Activated B cell treated with CpG ODN at 0.5 μM for 24 hours (primary cell): Measurements from ENCODE around the gene BMAL1. TPM values are rescaled to one million over a fixed set of nuclear protein-coding genes. Genes with fewer than 3 reads are reported as not detected.

Experiments used
- ATAC-seq: fragments of 200-7000 bp; cut with Tn5 transposase; one replicate; pipeline ENCODE4 v1.10.0; 2021; ENCODE audit warnings: low read depth, mild to moderate bottlenecking, moderate library complexity
- CTCF ChIA-PET: fragments of 350-600 bp; sonication (Branson Sonifier 250); formaldehyde crosslinking; loops from one replicate; lab custom pipeline; 2021; ENCODE audit warnings: antibody characterized with exemption; lab: Charles Lee
- POLR2A ChIA-PET: fragments of 350-600 bp; sonication (Branson Sonifier 250); formaldehyde crosslinking; loops from one replicate; lab custom pipeline; 2021; ENCODE audit warnings: antibody characterized with exemption; lab: Charles Lee
- DNase-seq: peaks from one replicate; pipeline ENCODE4 v3.0.0; 2022
- H3K27ac Mint-ChIP-seq: one replicate; pipeline ENCODE4 v1.8.0; 2020; ENCODE audit warnings: mixed read lengths
- H3K27me3 Mint-ChIP-seq: one replicate; pipeline ENCODE4 v1.8.0; 2021; ENCODE audit warnings: mixed read lengths
- H3K36me3 Mint-ChIP-seq: one replicate; pipeline ENCODE4 v1.8.0; 2021; ENCODE audit warnings: low read depth, mixed read lengths
- H3K4me1 Mint-ChIP-seq: one replicate; pipeline ENCODE4 v1.8.0; 2021; ENCODE audit warnings: mixed read lengths
- H3K4me3 Mint-ChIP-seq: one replicate; pipeline ENCODE4 v1.8.0; 2020; ENCODE audit warnings: mild to moderate bottlenecking, mixed read lengths
- H3K9me3 Mint-ChIP-seq: one replicate; pipeline ENCODE4 v1.8.0; 2020; ENCODE audit warnings: mixed read lengths
- CTCF ChIP-seq: fragments of 200-600 bp; IDR thresholded peaks from one replicate; pipeline ENCODE4 v1.8.0; 2022; ENCODE audit warnings: antibody characterized with exemption, mild to moderate bottlenecking
- intact Hi-C: fragments of 100-400 bp; cut with micrococcal nuclease; formaldehyde crosslinking; loops from one replicate; pipeline ENCODE4 v1.15.1; 2024
- total RNA-seq: library from RNA; stranded (reverse); gene quantifications from 2 replicates; pipeline ENCODE4 v1.2.3, GENCODE V29; 2022

BMAL1 gene
- total RNA-seq, 1 donor from 2014 or later: 30.1 TPM

- no peaks in the 10 kb centered on the region for H3K9me3 Mint-ChIP-seq
- no peaks in the 10 kb centered on the region for H3K4me1 Mint-ChIP-seq
- ATAC-seq (no peak), DNase-seq (no peak)
- no peak overlapping the region for H3K27ac Mint-ChIP-seq
- H3K4me3 Mint-ChIP-seq: no peak overlapping the region
- ChIA-PET POLR2A (no interaction called here), CTCF (no interaction called here)
- H3K27me3 Mint-ChIP-seq: peaks cover 22% of the 10 kb centered on the region
- H3K36me3 Mint-ChIP-seq: no peaks in the 10 kb centered on the region
- no peak for TF ChIP-seq CTCF
- intact Hi-C loops: no loop called here
Observed at GRCh38 chr11:13260201-13260962, 17.2 kb upstream of the BMAL1 start.

DNA sequence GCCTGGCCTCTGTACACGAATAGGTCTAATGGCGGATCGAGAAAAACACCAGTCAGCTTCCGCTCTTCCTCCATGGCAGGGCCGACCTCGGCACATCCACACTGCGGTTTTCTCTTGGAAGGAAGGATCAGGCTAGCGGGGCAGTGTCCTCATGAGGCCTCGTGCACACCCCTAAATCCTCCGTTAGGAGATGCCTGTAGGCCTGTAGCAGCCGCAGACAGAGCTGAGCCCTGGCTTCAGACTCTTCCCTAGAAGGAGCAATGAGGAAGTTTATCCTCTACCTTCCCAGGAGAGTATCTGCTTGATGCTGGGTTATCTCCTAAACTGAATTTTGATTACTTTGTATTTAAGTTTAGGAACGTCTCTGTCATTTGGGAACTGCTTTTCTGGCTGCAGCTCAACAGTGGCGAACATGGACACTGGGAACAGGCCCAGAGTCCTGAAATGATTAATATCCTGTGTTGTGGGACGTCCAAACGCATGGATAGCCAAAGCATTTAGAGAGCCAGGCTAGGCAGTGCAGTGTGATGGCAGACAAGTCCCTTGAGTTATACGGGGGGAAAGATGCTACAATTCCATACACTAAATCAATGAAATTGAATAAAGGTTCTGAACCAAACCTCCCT, 16.5 kb upstream of the BMAL1 start:
- ChIA-PET POLR2A (no interaction called here), CTCF (no interaction called here)
- Mint-ChIP-seq H3K4me1 (no peaks in the 10 kb centered on the region), H3K4me3 (no peak overlapping the region), H3K27ac (no peak overlapping the region), H3K27me3 (peaks cover 25% of the 10 kb centered on the region), H3K9me3 (no peaks in the 10 kb centered on the region), H3K36me3 (no peaks in the 10 kb centered on the region)
- intact Hi-C loops: no loop called here
- TF ChIP-seq CTCF: no peak
- ATAC-seq: no peak
- no peak for DNase-seq

DNA sequence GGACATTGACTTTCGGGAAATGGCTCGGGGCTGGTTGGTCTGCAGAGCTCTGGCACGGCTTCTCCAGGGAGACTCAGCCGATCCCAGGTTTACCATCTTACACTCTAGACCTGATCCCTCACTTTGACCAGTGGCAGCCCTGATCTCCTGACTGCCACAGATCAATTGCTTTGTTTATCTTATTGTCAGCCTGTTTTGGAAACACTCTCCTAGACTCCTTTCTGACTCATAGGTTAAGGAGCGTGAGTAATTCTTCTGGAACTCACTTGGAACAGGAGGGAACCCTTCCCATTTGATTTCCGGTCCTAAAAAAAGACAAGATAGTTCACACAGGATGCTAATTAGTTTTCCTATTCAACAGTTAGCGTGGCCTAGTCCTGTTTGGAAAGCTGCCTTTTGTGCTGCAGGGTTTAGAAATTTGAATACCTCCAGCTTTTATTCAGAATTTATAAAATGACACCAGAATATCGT, 16.0 kb upstream of the BMAL1 start:
- no peak for DNase-seq
- Mint-ChIP-seq H3K4me1 (no peaks in the 10 kb centered on the region), H3K9me3 (no peaks in the 10 kb centered on the region), H3K4me3 (no peak overlapping the region), H3K36me3 (no peaks in the 10 kb centered on the region), H3K27me3 (peaks cover 28% of the 10 kb centered on the region), H3K27ac (no peak overlapping the region)
- ATAC-seq: no peak
- TF ChIP-seq CTCF: no peak
- POLR2A ChIA-PET: no interaction called here
- CTCF ChIA-PET: no interaction called here
- intact Hi-C loops: no loop called here

DNA sequence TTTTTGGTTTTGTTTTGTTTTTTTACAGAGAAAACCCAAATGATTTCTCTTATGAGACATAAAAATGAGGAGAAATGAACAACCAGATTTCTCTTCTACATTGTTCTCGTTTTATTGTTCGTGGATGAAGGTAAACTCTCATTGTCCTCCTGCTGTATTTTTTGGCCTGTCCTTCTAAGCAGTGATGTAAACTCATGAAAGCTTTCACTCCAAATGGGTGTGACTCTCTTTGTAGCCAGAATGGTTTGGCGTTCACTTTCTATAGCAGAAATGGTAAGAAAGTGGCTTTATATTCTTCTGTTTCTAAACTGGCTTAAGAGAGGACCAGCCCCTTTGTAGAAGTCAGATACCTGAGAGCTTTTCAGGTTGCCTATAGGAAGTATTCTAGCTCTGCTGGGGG, 15.5 kb upstream of the BMAL1 start:
- H3K9me3 Mint-ChIP-seq: no peaks in the 10 kb centered on the region
- H3K36me3 Mint-ChIP-seq: no peaks in the 10 kb centered on the region
- intact Hi-C loops: no loop called here
- TF ChIP-seq CTCF: no peak
- H3K4me1 Mint-ChIP-seq: no peaks in the 10 kb centered on the region
- DNase-seq (no peak), ATAC-seq (no peak)
- H3K4me3 Mint-ChIP-seq: no peak overlapping the region
- ChIA-PET POLR2A (no interaction called here), CTCF (no interaction called here)
- peaks cover 29% of the 10 kb centered on the region for H3K27me3 Mint-ChIP-seq
- no peak overlapping the region for H3K27ac Mint-ChIP-seq

GRCh38 chr11:13268791-13269190, 8.8 kb upstream of the BMAL1 start:
- ChIA-PET POLR2A (no interaction called here), CTCF (no interaction called here)
- no peak overlapping the region for H3K27ac Mint-ChIP-seq
- no peaks in the 10 kb centered on the region for H3K9me3 Mint-ChIP-seq
- intact Hi-C loops: no loop called here
- H3K36me3 Mint-ChIP-seq: no peaks in the 10 kb centered on the region
- ATAC-seq (no peak), DNase-seq (no peak)
- no peak for TF ChIP-seq CTCF
- H3K4me3 Mint-ChIP-seq: no peak overlapping the region
- no peaks in the 10 kb centered on the region for H3K4me1 Mint-ChIP-seq
- H3K27me3 Mint-ChIP-seq: peaks cover 32% of the 10 kb centered on the region
